HUES6 (cell line): ENCODE results near the gene CALML5.

Experiments
- H3K27ac ChIP-seq: 2 replicates; pipeline ENCODE4 v1.7.0; 2013; ENCODE audit warnings: low read depth, mild to moderate bottlenecking, low read length, inconsistent platforms
- H3K27me3 ChIP-seq: 2 replicates; pipeline ENCODE4 v1.6.1; 2013; ENCODE audit warnings: low read length; ENCODE audit not compliant: control insufficient read depth, insufficient read depth
- H3K36me3 ChIP-seq: 2 replicates; pipeline ENCODE4 v1.6.1; 2013; ENCODE audit warnings: low read length; ENCODE audit not compliant: control insufficient read depth, insufficient read depth
- H3K4me1 ChIP-seq: 2 replicates; pipeline ENCODE4 v1.6.1; 2013; ENCODE audit warnings: low read length; ENCODE audit not compliant: control insufficient read depth, insufficient read depth
- H3K4me3 ChIP-seq: 2 replicates; pipeline ENCODE4 v1.5.1; 2013; ENCODE audit warnings: low read depth, low read length
- H3K9ac ChIP-seq: one replicate; pipeline ENCODE4 v1.6.1; 2013; ENCODE audit warnings: mild to moderate bottlenecking, low read length
- H3K9me3 ChIP-seq: 2 replicates; pipeline ENCODE4 v1.6.1; 2013; ENCODE audit warnings: low read depth, low read length; ENCODE audit not compliant: control insufficient read depth, insufficient read depth

CALML5 gene

DNA sequence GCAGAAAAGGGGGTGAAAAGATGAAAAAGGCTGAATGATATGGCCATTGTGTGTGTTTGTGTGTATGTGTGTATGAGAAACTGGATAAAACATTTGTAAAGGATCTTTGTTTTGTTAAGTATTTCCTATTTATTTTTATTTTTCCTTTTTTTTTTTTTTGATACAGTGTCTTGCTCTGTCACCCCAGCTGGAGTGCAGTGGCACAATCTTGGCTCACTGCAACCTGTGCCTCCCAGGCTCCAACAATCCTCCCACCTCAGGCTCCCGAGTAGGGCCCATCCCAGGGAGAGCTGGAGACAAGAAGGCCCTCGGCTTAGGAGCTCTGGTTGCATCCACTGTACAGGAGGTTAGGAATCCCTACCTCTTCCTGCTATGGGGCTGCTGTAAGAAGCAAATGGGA is 6.9 kb upstream of the CALML5 start:
- no peak overlapping the region for H3K4me3 ChIP-seq
- H3K27me3 ChIP-seq, result no peaks in the 10 kb centered on the region
- no peaks in the 10 kb centered on the region for H3K9me3 ChIP-seq
- no peaks in the 10 kb centered on the region for H3K36me3 ChIP-seq
- no peaks in the 10 kb centered on the region; the same call in 1 of the 2 replicates for H3K4me1 ChIP-seq
- H3K27ac ChIP-seq, result no peak overlapping the region
- no peak overlapping the region for H3K9ac ChIP-seq

DNA sequence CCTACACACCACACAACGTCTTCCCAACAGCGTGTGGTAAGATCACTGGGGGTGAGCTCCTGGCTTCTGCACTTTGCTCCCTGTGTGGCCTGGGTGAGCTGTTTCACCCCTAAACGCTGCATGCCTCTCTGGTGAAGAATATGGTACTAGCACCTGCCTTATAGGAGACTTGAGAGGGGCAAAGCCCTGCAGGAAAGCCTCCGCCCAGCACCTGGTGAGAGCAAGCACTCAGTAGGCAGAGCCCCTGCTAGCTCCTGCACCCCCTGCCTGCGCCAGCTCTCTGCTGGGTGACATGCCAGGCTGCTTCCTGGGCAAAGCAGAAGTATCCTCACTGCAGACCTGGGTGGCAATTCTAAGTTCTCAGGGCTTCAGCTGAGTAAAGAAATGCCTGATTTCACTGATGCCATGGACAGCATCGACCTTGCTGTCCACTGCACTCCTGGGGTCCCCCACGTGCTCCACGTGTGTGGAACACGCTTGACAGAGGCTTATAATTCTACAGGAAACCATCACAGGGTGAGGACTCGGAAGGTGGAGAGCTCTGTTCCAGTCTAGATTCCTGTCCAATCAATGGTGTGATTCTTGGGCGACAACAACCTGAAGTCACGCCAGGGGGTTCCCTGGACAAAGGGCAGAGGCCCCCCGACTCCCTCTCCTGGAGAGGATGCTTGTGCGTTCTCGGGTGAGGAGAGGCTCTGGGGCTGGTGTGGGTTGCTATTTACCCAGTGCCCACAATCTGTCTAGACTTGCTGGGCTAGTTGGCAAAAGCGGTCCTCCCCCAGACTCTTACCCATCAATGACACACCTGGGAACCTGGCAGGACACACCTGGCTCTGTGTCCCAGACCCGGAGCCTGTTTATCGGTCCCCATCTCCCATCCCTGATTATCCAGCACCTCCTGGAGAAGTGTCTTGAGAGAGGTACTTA is 5.0 kb upstream of the CALML5 start:
- Histone ChIP-seq H3K4me1 (peaks cover 2% of the 10 kb centered on the region; the same call in 1 of the 2 replicates), H3K9me3 (no peaks in the 10 kb centered on the region), H3K36me3 (no peaks in the 10 kb centered on the region), H3K27ac (no peak overlapping the region), H3K9ac (no peak overlapping the region), H3K27me3 (peaks cover 7% of the 10 kb centered on the region; the same call in 1 of the 2 replicates), H3K4me3 (no peak overlapping the region)

DNA sequence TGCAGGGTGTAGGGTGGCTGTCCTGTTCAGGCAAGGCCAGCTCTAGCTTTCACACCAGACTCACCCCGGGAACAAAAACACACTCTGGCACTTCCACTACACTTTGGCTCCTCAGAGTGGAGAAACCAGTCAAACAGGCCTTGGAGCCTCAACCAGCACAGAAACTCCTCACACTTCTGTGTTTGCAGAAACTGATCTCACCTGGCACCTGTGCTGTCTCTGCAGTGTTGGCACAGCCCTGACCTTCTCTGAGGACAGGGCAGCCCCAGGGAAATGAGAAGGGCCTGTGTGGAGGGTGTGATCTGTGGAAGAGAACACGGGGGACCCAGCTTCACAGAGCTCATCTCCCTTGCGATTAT is 4.1 kb upstream of the CALML5 start:
- H3K4me3 ChIP-seq, result no peak overlapping the region
- peaks cover 2% of the 10 kb centered on the region; the same call in 1 of the 2 replicates for H3K4me1 ChIP-seq
- H3K36me3 ChIP-seq, result no peaks in the 10 kb centered on the region
- H3K9me3 ChIP-seq, result no peaks in the 10 kb centered on the region
- H3K27me3 ChIP-seq, result peaks cover 7% of the 10 kb centered on the region; the same call in 1 of the 2 replicates
- H3K9ac ChIP-seq, result no peak overlapping the region
- H3K27ac ChIP-seq, result no peak overlapping the region

DNA sequence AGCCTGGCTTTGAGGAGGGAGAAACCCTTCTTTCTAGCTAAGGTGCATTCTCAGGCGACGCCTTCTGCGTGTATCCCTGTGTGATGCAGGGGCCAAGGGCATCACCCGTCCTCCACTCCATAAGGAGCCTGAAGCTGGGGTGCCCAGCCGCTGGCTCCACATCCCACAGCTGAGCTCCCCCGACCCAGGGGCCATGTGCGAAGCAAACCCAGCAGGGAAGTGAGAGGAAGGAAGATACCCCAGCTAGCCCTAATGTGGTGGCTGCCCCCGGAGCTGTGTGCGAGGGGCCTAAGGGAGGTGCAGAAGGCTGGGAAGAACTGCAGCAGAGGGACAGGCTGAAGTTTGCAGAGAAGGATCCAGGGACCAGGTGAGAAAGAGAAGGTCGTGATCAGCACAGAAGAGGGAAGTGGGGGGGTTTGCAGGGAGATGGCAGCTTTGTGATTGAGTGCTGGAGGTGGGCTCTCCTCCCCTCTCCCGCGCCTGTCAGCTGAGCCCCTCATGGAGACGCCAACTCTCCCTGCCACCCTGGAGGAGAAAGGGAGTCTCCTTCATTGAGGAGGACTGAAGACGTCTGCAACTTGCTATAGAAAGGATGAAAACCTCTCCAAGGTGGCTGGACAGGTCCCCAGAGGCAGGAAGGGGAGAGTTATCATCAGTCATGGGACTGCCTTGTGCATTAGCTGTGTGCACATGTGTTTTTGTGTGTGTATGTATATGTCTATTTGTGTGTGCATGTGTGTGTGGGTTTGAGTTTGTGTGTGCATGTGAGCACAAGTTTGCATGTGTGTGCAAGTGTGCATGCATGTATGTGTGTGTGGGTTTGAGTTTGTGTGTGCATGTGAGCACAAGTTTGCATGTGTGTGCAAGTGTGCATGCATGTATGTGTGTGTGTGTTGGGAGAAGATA is 3.5 kb upstream of the CALML5 start:
- Histone ChIP-seq H3K4me3 (no peak overlapping the region), H3K27ac (no peak overlapping the region), H3K27me3 (peaks cover 7% of the 10 kb centered on the region; the same call in 1 of the 2 replicates), H3K4me1 (peaks cover 2% of the 10 kb centered on the region; the same call in 1 of the 2 replicates), H3K9ac (no peak overlapping the region), H3K9me3 (no peaks in the 10 kb centered on the region), H3K36me3 (no peaks in the 10 kb centered on the region)

DNA sequence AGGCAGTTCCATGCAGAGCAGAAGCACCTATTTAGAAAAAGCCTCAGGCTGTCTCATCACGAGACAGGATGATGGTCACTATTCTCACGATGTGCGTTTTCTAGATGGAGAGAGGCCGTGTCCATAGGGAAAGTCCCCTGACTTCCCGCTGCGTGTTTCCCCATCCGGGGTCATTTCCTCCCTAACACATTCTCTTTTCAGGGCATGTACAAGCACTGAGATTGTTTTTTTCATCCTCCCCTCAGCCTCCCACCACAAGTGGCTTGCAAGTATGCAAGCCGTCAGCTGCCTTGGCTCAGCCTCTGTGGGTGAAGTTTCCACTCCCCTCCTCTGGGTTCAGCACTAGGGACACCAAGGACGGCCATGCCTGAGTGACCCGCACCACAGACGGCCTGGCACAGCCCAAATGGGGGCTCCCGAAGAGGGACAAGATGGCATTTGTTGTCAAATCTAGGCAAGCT is 2.7 kb upstream of the CALML5 start:
- peaks cover 7% of the 10 kb centered on the region; the same call in 1 of the 2 replicates for H3K27me3 ChIP-seq
- peaks cover 2% of the 10 kb centered on the region; the same call in 1 of the 2 replicates for H3K4me1 ChIP-seq
- H3K9ac ChIP-seq, result no peak overlapping the region
- no peak overlapping the region for H3K4me3 ChIP-seq
- no peak overlapping the region for H3K27ac ChIP-seq
- H3K9me3 ChIP-seq, result no peaks in the 10 kb centered on the region
- no peaks in the 10 kb centered on the region for H3K36me3 ChIP-seq

DNA sequence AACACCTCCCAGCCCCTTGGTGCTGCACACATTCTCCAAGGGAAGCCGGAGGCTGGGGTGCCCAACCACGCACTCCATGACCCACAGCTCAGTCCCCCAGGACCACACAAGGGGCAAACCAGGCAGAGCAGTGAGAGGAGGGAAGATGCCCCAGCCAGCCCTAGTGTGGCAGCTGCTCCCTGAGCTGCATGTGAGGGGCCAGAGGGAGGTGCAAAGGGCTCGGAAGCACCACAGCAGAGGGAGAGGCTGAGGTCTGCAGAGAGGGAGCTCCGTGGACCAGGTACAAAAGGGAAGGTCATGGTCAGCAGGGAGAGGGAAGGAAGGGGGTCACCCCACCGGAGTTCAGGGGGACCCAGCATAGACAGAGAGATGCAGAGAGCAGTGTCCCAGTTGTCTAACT is 1.5 kb upstream of the CALML5 start:
- Histone ChIP-seq H3K27me3 (peaks cover 7% of the 10 kb centered on the region; the same call in 1 of the 2 replicates), H3K9ac (no peak overlapping the region), H3K27ac (no peak overlapping the region), H3K9me3 (no peaks in the 10 kb centered on the region), H3K4me1 (peaks cover 5% of the 10 kb centered on the region; the same call in 1 of the 2 replicates), H3K36me3 (no peaks in the 10 kb centered on the region), H3K4me3 (no peak overlapping the region)

DNA sequence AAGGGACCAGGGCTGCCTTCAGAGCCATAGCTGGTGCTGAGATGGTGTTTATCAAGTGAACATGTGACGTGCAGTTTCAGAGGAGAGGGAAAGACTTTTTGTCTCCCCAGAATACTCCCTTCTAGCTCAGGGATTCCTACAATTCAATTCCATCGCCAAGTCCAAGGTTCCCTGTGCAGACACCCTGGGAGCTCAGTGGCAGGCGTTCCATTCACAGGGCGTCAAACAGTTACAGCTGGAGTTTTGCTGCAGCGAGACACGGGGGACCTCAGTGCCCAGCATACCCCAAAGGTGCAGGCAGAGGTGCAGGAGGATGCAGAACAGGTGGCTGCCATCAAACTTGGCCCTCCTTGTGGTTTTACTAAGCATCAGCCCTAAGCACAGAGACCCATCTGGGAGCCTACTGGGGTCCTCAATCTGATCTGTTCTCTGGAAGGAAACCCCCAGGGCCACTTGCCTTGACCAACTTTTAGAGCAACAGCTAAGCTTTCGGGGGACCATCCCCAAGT is 846 bp upstream of the CALML5 start:
- H3K4me1 ChIP-seq, result peaks cover 5% of the 10 kb centered on the region; the same call in 1 of the 2 replicates
- no peaks in the 10 kb centered on the region for H3K9me3 ChIP-seq

DNA sequence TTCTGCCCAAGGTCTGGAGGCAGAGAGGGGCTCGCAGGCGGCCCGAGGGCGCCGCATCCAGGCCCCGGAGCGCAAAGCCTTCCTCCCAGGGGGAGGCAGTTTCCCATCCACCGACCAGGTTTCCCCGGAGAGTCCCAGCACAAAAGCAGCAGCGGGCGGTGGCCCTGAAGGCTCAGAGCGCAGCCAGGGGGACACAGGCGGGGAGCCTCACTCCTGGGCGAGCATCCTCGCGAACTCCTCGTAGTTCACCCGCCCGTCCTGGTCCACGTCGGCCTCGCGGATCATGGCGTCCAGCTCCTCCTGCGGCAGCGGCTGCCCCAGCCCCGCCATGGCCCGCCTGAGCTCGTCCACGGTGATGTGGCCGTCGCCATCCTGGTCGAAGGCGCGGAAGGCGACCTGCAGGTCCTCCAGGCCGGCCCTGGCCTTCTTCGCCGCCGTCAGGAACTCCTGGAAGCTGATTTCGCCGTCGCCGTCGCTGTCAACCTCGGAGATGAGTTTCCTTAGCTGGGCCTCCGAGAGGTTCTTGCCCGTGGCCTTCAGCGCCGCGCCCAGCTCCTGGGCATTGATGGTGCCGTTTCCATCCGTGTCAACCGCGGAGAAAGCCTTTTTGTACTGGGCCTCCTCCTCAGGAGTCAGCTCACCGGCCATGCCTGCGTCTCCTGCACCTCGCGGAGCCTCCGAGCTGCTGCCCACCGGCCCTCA is 428 bp downstream of the CALML5 start:
- H3K4me3 ChIP-seq, result no peak overlapping the region
- H3K27ac ChIP-seq, result no peak overlapping the region
- peaks cover 7% of the 10 kb centered on the region; the same call in 1 of the 2 replicates for H3K27me3 ChIP-seq
- no peak overlapping the region for H3K9ac ChIP-seq
- no peaks in the 10 kb centered on the region for H3K9me3 ChIP-seq
- H3K36me3 ChIP-seq, result no peaks in the 10 kb centered on the region
- H3K4me1 ChIP-seq, result peaks cover 5% of the 10 kb centered on the region; the same call in 1 of the 2 replicates

More for the DNA sequence above, 846 bp upstream of the CALML5 start:
- H3K27me3 ChIP-seq, result peaks cover 7% of the 10 kb centered on the region; the same call in 1 of the 2 replicates
- H3K9ac ChIP-seq, result no peak overlapping the region
- H3K4me3 ChIP-seq, result no peak overlapping the region
- no peaks in the 10 kb centered on the region for H3K36me3 ChIP-seq
- H3K27ac ChIP-seq, result no peak overlapping the region

DNA sequence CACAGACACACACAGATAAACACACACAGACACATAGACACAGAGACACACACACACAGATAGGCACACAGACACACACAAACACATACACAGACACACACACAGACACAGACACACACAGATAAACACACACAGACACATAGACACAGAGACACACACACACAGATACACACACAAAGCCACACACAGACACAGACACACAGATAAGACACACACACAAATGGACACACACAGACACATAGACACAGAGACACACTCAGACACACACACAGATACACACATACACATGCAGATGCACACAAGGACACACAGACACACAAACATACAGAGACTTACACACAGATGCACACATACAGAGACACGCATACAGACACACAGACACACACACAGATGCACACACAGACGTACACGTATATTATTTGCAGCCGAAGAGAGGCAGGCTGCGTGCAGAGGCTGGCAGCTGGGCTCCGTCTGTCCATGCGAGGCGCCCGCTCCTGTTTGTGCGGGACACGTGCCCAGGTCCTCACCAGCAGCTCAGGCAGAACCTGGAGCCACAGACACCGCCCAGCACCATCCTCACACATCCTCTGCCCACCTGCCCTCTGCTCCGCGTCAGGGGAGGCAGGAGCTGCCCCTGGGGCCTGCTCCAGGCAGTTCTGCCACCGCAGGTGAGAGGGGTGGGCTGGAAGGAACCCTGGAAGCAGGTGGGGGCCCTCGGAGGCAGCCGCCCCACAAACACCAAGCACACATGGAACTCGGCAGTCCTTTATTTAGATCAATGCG is 1.2 kb downstream of the CALML5 start:
- no peaks in the 10 kb centered on the region; the same call in 1 of the 2 replicates for H3K9me3 ChIP-seq
- H3K27me3 ChIP-seq, result peaks cover 7% of the 10 kb centered on the region; the same call in 1 of the 2 replicates
- no peak overlapping the region for H3K9ac ChIP-seq
- H3K4me1 ChIP-seq, result peaks cover 5% of the 10 kb centered on the region; the same call in 1 of the 2 replicates
- H3K27ac ChIP-seq, result no peak overlapping the region
- H3K36me3 ChIP-seq, result no peaks in the 10 kb centered on the region
- no peak overlapping the region for H3K4me3 ChIP-seq
